Stimulated activated CD4-positive, alpha-beta T cell treated with anti-CD3 and anti-CD28 coated beads, TNF-alpha, amount 100 ng/mL, for 4 hours (primary cell): ENCODE data around the gene IMMP2L.

Source experiments
- DNase-seq, 3 experiments: peaks; one replicate each; pipeline ENCODE4 v3.0.0-alpha.2; 2020; ENCODE audit warnings: low read depth in 3 of 3

IMMP2L gene

GRCh38 chr7:110870926-110871325 lies 691.4 kb downstream of the IMMP2L start:
- no peak for DNase-seq

GRCh38 chr7:110868458-110868857 lies 693.8 kb downstream of the IMMP2L start:
- DNase-seq, result no peak

GRCh38 chr7:110867771-110868170 lies 694.5 kb downstream of the IMMP2L start:
- no peak for DNase-seq

- DNase-seq, result no peak
Observed at GRCh38 chr7:110863258-110863657, 699.0 kb downstream of the IMMP2L start.

- no peak for DNase-seq
Observed at GRCh38 chr7:110861163-110861562, 701.1 kb downstream of the IMMP2L start.

GRCh38 chr7:110857106-110857505 lies 705.2 kb downstream of the IMMP2L start:
- DNase-seq, result no peak

GRCh38 chr7:110856704-110857103 lies 705.6 kb downstream of the IMMP2L start:
- DNase-seq, result no peak

- no peak for DNase-seq
Observed at GRCh38 chr7:110854651-110855050, 707.6 kb downstream of the IMMP2L start.

- DNase-seq, result no peak
Observed at GRCh38 chr7:110854166-110854565, 708.1 kb downstream of the IMMP2L start.

GRCh38 chr7:110853263-110853662 lies 709.0 kb downstream of the IMMP2L start:
- DNase-seq, result no peak

- DNase-seq, result no peak
Observed at GRCh38 chr7:110852156-110852940, 709.9 kb downstream of the IMMP2L start.

- no peak for DNase-seq
Observed at GRCh38 chr7:110850224-110850623, 712.1 kb downstream of the IMMP2L start.

GRCh38 chr7:110842796-110843195 lies 719.5 kb downstream of the IMMP2L start:
- no peak for DNase-seq

- no peak for DNase-seq
Observed at GRCh38 chr7:110841840-110842545, 720.3 kb downstream of the IMMP2L start.

GRCh38 chr7:110839866-110840265 lies 722.4 kb downstream of the IMMP2L start:
- DNase-seq, result no peak

- no peak for DNase-seq
Observed at GRCh38 chr7:110835849-110836248, 726.4 kb downstream of the IMMP2L start.

GRCh38 chr7:110835218-110835617 lies 727.1 kb downstream of the IMMP2L start:
- DNase-seq, result no peak

- no peak for DNase-seq
Observed at GRCh38 chr7:110831419-110831818, 730.9 kb downstream of the IMMP2L start.

- no peak for DNase-seq
Observed at GRCh38 chr7:110830778-110831177, 731.5 kb downstream of the IMMP2L start.

GRCh38 chr7:110827936-110828335 lies 734.4 kb downstream of the IMMP2L start:
- DNase-seq, result no peak

GRCh38 chr7:110827287-110827855 lies 734.9 kb downstream of the IMMP2L start:
- DNase-seq, result no peak

GRCh38 chr7:110813986-110814385 lies 748.3 kb downstream of the IMMP2L start:
- DNase-seq, result no peak

- no peak for DNase-seq
Observed at GRCh38 chr7:110809832-110810231, 752.5 kb downstream of the IMMP2L start.
